SJCRH30 (cell line): ENCODE results near the gene KIZ. TPM values are rescaled to one million over a fixed set of nuclear protein-coding genes. Genes with fewer than 3 reads are reported as not detected.
A peak's percentile ranks its signal among the peaks of the same experiment; 100 is the strongest.

Experiments used
- DNase-seq, 2 experiments: peaks; one replicate each; pipeline ENCODE4 v3.0.0-alpha.2; 2015 to 2020
- H3K27ac ChIP-seq: fragments of 250-450 bp; sonication (Bioruptor Pico); 2 replicates; pipeline ENCODE4 v1.5.1; 2020; ENCODE audit warnings: mild to moderate bottlenecking, moderate library complexity
- H3K27me3 ChIP-seq: fragments of 250-450 bp; sonication (Bioruptor Pico); 2 replicates; pipeline ENCODE4 v1.5.1; 2020; ENCODE audit warnings: mild to moderate bottlenecking, moderate library complexity
- H3K36me3 ChIP-seq: fragments of 250-450 bp; sonication (Bioruptor Pico); 2 replicates; pipeline ENCODE4 v1.5.1; 2020; ENCODE audit warnings: mild to moderate bottlenecking, moderate library complexity
- H3K4me1 ChIP-seq: fragments of 250-450 bp; sonication (Bioruptor Pico); 2 replicates; pipeline ENCODE4 v1.5.1; 2020; ENCODE audit warnings: mild to moderate bottlenecking, moderate library complexity
- H3K4me3 ChIP-seq: fragments of 250-450 bp; sonication (Bioruptor Pico); 2 replicates; pipeline ENCODE4 v1.5.1; 2020; ENCODE audit warnings: mild to moderate bottlenecking, moderate library complexity
- H3K9me3 ChIP-seq: fragments of 250-450 bp; sonication (Bioruptor Pico); replicated peaks from 2 replicates; pipeline ENCODE4 v1.5.1; 2020; ENCODE audit warnings: mild to moderate bottlenecking, moderate library complexity
- total RNA-seq: library from RNA; depleted of rRNA; stranded (reverse); fragments of >200 nt; shearing (Covaris generic); gene quantifications from 2 replicates; pipeline ENCODE4 v1.2.3, GENCODE V29; 2014

Gene KIZ
- total RNA-seq, 1 experiment from 2014 or later, result 18.3 TPM

DNA sequence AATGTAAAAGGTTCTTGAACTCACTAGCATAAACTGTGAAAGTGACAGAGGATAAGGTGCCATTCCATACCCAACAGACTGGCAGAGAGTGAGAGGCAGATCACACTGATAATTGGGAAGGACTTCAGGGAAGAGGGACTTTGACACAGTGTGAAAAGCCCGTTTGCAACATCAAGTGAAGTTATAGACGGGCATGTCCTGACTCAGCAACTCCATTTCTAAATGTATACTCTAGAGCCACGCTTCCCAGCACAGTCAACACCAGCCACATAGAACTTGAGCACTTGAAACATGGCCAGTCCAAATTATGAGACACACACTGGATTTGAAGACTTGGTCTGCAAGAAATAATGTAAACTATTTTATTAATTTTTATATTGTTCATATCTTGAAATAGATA, 131.3 kb downstream of the KIZ start:
- no peak overlapping the region for H3K4me3 ChIP-seq
- H3K4me1 ChIP-seq, result no peaks in the 10 kb centered on the region
- no peak for DNase-seq
- H3K36me3 ChIP-seq, result no peaks in the 10 kb centered on the region
- no peaks in the 10 kb centered on the region for H3K9me3 ChIP-seq
- H3K27me3 ChIP-seq, result no peaks in the 10 kb centered on the region
- no peak overlapping the region for H3K27ac ChIP-seq

DNA sequence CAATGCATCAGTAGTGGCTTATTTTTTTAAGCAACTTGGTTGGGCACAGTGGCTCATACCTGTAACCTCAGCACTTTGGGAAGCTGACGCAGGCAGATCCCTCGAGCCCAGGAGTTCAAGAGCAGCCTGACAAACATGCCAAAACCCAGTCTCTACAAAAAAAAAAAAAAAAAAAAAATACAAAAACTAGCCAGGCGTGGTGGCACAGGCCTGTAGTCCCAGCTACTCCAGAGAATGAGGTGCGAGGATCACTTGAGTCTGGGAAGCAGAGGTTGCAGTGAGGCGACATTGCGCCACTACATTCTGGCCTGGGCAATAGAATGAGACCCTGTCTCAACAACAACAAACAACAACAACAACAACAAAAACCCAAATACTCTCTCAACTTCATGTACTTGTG, 132.5 kb downstream of the KIZ start:
- no peak overlapping the region for H3K4me3 ChIP-seq
- H3K27ac ChIP-seq, result no peak overlapping the region
- no peak for DNase-seq
- H3K9me3 ChIP-seq, result no peaks in the 10 kb centered on the region
- H3K27me3 ChIP-seq, result no peaks in the 10 kb centered on the region
- H3K4me1 ChIP-seq, result no peaks in the 10 kb centered on the region
- H3K36me3 ChIP-seq, result no peaks in the 10 kb centered on the region

DNA sequence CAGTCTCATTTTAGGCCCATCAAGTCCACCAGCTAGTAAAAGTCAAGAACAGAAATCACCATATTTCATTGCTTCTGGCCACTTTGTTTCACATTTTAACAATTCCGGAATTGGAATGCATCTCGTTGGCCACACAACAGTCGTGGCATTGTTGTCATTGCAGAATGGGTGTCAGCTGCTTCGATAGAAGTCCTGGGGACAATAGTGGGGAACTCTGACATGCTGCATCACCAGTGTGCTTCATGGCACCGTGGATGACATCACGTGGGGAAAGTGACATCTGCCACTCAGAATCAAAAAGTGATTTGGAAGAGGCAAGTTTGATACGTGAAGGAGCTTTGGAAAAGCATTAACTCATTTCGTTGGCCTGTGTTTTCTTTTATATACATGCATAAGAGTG, 133.5 kb downstream of the KIZ start:
- Histone ChIP-seq H3K36me3 (no peaks in the 10 kb centered on the region), H3K27ac (no peak overlapping the region), H3K9me3 (no peaks in the 10 kb centered on the region), H3K4me1 (no peaks in the 10 kb centered on the region), H3K4me3 (no peak overlapping the region), H3K27me3 (no peaks in the 10 kb centered on the region)
- no peak for DNase-seq

DNA sequence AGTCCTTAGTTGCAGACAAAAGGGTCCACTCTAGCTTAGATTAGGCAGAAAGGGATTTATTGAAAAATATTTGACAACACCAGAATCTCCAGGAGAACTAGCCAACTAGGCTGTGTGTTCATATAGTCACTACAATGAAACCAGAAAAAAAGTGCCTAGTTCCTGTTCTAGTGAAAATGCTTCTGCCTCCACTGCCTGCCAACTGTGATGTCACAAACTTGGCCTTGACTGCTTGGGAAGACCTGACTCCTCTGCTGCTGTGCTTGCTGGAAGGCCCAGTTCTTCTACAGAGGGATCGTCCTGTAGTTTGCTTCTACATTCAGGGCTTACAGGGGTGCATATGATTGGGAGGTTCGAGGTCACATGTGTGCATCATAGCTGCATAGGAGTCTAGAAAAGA, 136.9 kb downstream of the KIZ start:
- Histone ChIP-seq H3K36me3 (no peaks in the 10 kb centered on the region), H3K9me3 (no peaks in the 10 kb centered on the region; the same call in 1 of the 2 replicates), H3K27me3 (0 out of 2 replicates have a peak, but pooled peaks cover 4% of the 10 kb centered on the region), H3K27ac (no peak overlapping the region), H3K4me3 (no peak overlapping the region), H3K4me1 (no peaks in the 10 kb centered on the region)
- DNase-seq, result no peak

DNA sequence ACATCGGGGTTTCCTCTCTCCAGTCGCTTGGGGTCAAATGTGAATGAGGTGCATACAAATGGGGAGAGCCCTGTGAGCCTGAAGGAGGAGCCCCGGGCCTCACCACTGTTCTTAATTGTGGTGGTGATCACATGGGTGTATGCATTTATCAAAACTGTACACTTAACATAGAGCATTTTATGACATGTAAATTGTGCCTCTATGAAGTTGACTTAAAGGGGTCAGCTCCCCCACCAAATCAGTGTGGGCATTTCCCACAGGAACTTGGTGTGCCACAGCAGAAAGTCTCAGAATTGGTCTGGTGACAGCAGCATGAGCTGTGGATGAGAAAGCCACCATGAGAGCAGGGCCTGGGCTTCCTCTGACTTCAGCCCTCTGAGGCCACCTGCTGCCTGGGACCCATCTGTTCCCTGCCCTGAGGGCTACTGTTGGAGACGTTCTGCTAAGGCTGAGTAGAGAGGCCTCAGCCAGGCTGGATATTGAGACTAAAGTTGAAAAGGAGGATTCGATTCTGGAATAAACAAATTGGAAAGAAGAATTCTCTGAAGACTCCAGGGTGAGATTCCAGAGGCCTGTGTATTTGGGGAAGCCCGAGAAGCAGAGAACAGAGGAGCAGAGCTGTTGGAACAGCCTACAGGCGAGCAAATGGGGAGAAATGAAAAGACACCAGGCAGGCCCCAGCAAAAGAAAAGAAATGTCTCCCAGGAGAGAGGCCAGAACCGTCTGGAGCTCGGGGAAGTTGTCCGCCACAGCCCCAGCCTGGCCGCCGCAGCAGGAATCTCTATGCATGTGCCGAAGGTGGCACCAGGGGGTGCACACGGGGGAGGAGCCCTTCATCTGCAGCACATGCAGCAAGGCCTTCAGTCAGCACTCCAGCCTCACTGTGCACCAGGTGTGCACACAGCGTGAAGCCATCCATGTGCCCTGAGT, 139.6 kb downstream of the KIZ start:
- Histone ChIP-seq H3K27ac (no peak overlapping the region), H3K4me1 (no peaks in the 10 kb centered on the region), H3K9me3 (no peaks in the 10 kb centered on the region; the same call in 1 of the 2 replicates), H3K36me3 (no peaks in the 10 kb centered on the region), H3K27me3 (0 out of 2 replicates have a peak, but pooled peaks cover 4% of the 10 kb centered on the region), H3K4me3 (no peak overlapping the region)
- DNase-seq, result peak; percentile 33 to 59

DNA sequence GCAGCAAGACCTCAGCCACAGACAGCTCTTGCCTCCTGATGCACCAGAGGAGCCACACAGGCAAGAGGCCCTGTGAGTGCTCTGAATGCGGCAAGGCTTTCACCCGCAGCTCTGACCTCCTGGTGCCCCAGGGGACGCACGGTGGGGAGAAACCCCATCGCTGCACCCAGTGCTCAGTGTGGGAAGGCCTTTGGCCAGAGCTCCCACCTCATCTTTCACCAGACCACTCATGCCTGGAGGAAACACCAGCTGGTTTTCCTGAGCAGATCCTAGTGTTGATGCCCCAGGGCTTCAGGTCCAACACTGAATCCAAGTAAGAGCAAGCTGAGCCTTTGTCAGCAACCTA, 140.3 kb downstream of the KIZ start:
- H3K4me1 ChIP-seq, result no peaks in the 10 kb centered on the region
- no peak for DNase-seq

DNA sequence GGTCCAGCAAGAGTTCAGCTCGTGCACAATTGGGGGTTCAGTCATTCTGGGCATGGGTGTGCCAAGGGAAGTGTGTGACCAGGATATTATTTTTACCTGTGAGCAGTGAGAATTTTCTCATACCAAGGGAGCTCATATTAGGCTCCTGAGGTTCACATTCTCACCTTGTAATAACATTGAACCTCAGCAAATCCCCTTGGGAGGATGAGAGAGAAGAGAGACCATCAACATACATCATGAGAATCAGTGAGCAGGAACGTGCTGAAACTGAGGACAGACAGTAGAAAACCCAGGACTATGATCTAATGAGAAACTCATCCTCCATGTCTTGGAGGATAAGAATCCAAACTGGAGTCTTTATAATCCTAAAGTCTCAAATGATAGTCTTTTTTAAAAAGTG, 143.9 kb downstream of the KIZ start:
- DNase-seq, result no peak
- Histone ChIP-seq H3K27ac (no peak overlapping the region), H3K27me3 (0 out of 2 replicates have a peak, but pooled peaks cover 4% of the 10 kb centered on the region), H3K4me1 (no peaks in the 10 kb centered on the region), H3K4me3 (no peak overlapping the region), H3K36me3 (no peaks in the 10 kb centered on the region), H3K9me3 (no peaks in the 10 kb centered on the region; the same call in 1 of the 2 replicates)

More for the DNA sequence above, 140.3 kb downstream of the KIZ start:
- H3K4me3 ChIP-seq, result no peak overlapping the region
- H3K36me3 ChIP-seq, result no peaks in the 10 kb centered on the region
- no peaks in the 10 kb centered on the region; the same call in 1 of the 2 replicates for H3K9me3 ChIP-seq
- H3K27me3 ChIP-seq, result 0 out of 2 replicates have a peak, but pooled peaks cover 4% of the 10 kb centered on the region
- no peak overlapping the region for H3K27ac ChIP-seq

DNA sequence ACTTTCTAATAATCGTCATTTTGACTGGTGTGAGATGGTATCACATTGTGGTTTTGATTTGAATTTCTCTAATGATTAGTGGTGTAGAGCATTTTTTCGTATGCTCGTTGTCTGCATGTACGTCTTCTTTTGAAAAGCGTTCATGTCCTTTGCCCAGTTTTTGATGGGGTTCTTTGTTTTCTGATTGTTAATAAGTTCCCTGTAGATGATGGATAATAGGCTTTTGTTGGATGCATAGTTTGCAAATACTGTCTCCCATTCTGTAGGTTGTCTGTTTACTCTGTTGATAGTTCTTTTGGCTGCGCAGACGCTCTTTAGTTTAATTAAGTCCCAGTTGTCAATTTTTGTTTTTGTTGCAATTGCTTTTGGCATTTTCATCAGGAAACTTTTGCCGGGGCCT, 144.9 kb downstream of the KIZ start:
- no peak overlapping the region for H3K27ac ChIP-seq
- H3K4me1 ChIP-seq, result no peaks in the 10 kb centered on the region

DNA sequence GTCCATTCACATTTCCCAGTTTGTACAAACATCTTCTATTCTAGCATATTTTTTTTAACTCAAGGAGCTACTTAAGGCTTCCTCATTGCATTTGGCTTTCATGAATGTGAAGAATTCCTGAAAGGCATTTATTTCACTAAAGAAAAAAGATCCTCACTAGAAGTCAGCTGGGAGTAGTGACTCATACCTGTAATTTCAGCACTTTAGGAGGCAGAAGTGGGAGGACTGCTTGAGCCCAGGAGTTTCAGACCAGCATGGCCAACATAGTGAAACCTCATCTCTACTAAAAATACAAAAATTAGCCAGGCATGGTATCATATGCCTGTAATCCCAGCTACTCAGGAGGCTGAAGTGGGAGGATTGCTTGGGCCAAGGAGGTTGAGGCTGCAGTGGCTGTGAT, 146.4 kb downstream of the KIZ start:
- no peak overlapping the region for H3K27ac ChIP-seq
- H3K4me1 ChIP-seq, result no peaks in the 10 kb centered on the region
- no peak overlapping the region for H3K4me3 ChIP-seq
- H3K27me3 ChIP-seq, result no peaks in the 10 kb centered on the region
- no peak for DNase-seq
- no peaks in the 10 kb centered on the region; the same call in 1 of the 2 replicates for H3K9me3 ChIP-seq
- no peaks in the 10 kb centered on the region for H3K36me3 ChIP-seq

More for the DNA sequence above, 144.9 kb downstream of the KIZ start:
- Histone ChIP-seq H3K9me3 (no peaks in the 10 kb centered on the region; the same call in 1 of the 2 replicates), H3K36me3 (no peaks in the 10 kb centered on the region), H3K27me3 (0 out of 2 replicates have a peak, but pooled peaks cover 4% of the 10 kb centered on the region), H3K4me3 (no peak overlapping the region)
- DNase-seq, result no peak

DNA sequence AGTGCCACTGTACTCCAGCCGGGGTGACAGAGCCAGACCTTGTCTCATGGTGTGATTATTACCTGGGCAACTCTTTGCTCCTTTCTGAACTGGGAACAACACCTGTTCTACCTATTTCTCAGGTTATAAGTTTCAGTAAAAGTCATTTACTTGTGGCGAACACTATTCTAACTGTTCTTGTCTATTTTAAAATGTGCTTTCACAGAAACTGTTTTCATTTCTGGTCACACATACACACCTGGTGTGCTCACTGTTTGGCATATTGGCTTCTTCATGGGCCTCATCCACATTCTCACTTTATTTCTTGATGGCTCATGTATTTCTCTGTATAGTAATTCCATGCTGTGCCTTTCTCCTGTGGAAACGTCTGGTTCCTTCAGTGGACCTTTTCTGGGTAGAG, 146.8 kb downstream of the KIZ start:
- Histone ChIP-seq H3K4me3 (no peak overlapping the region), H3K36me3 (no peaks in the 10 kb centered on the region), H3K9me3 (no peaks in the 10 kb centered on the region; the same call in 1 of the 2 replicates), H3K4me1 (no peaks in the 10 kb centered on the region), H3K27me3 (no peaks in the 10 kb centered on the region), H3K27ac (no peak overlapping the region)
- DNase-seq, result no peak

DNA sequence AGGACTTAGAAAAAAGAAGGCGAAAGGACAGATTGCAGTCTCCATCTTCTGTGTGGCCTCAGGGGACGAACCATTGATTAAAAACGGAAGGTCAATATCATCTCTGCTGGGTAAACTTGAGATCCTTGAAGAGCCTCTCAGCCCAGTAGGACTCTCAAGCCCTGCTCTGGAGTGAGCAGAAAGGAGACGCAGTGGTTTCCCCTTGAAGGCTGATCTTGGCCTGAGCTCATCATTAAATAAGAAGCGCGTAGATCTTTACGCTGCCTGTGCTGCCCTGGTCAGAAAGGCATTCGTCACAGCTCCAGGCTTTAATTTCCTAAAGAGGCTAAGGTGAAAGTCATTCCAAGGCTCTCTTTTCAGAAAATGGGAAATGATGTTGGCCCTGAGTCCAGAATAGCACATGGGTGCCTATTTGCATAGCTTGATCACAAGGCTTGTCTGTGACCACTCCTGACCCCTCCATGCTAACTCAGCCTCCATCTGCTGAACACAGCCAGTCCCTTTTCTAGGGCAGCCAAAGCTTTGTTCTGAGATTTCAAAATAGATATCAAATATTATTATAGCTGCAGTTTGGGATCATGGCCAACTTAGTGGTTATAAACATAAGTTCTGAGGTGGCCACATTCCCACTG, 148.0 kb downstream of the KIZ start:
- Histone ChIP-seq H3K4me1 (no peaks in the 10 kb centered on the region), H3K27ac (no peak overlapping the region), H3K36me3 (no peaks in the 10 kb centered on the region), H3K9me3 (no peaks in the 10 kb centered on the region; the same call in 1 of the 2 replicates), H3K4me3 (no peak overlapping the region), H3K27me3 (no peaks in the 10 kb centered on the region)
- no peak for DNase-seq

DNA sequence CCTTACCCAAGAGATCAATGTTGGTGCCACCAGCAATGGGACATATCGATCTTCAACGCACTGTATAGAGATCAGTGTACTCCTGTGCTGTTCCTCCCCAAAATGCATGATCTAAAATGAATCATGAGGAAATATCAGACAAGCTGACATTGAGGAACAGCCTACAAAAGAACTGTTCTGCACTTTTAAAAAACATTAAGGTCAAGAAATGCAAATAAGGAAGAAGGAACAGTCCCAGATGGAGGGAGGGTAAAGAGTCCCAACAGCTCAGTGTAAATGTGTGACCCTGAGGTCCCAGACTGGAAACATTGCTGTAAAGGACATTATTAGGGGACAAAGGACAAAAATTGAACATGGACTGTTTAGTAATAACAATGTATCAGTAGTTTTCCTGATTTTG, 152.9 kb downstream of the KIZ start:
- Histone ChIP-seq H3K9me3 (no peaks in the 10 kb centered on the region), H3K27me3 (no peaks in the 10 kb centered on the region), H3K4me3 (no peak overlapping the region), H3K27ac (no peak overlapping the region), H3K4me1 (no peaks in the 10 kb centered on the region), H3K36me3 (no peaks in the 10 kb centered on the region)
- DNase-seq, result no peak

DNA sequence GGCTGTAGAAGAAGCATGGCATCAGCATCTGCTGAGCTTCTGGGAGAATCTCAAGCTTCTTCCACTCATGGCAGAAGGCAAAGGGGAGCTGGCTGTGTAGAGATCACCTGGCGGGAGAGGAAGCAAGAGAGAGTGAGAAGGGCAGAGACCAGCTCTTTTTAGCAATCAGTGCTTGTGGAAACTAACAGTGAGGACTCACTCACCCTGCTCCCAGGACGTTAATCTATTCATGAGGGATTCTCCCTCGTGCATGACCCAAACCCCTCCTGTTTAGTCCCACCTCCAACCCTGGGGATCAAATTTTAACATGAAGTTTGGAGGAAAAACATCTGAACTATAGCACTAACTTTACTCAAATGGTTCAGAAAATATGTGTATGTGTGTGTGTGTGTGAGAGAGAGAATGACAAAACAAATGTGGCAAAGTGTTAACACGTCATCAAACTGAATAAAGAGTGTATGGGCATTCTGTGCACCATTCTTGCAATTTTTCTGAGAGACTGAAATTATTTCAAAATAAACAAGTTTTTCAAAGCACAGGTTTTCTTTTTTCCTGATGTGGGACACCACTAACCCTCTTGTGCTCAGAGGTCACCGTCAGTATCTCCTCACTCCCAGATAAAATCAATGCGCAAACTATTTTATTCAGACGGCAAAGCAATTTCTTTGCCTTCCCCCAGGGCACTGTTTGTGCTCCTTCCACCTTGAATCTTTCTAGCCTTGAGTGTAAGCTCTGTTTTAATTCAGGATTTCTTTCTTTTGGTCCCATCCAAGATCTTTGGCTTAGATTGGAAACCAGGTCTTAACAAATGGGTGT, 154.0 kb downstream of the KIZ start:
- no peaks in the 10 kb centered on the region for H3K9me3 ChIP-seq
- H3K36me3 ChIP-seq, result no peaks in the 10 kb centered on the region
- DNase-seq, result no peak
- H3K27ac ChIP-seq, result no peak overlapping the region
- H3K4me3 ChIP-seq, result no peak overlapping the region
- H3K27me3 ChIP-seq, result no peaks in the 10 kb centered on the region
- no peaks in the 10 kb centered on the region for H3K4me1 ChIP-seq

DNA sequence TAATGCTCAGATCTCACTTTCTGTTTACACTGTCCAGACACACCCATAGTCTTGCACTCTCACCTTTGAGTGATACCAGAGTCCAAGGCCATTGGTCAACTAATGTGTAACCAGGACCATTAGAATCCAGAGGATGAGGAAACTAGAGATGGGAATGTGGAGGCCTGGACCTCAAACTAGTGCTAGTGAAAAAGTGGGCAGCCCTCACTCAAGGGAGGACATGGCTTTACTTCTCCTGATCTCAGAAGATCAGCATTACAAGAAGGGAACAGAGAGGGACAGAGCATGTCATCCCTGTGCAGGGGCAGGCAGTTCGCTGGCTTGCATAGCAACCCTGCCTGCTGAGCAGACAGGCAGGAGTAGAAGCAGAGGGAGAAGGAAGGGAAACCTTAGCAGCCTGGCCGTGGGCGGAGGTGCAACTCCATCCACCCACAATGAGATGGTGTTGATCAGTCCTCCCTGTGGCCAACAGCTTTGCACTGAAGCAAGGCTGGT, 154.7 kb downstream of the KIZ start:
- no peak for DNase-seq
- Histone ChIP-seq H3K4me1 (no peaks in the 10 kb centered on the region), H3K27ac (no peak overlapping the region), H3K4me3 (no peak overlapping the region), H3K36me3 (no peaks in the 10 kb centered on the region), H3K9me3 (no peaks in the 10 kb centered on the region), H3K27me3 (no peaks in the 10 kb centered on the region)
